Astrocyte of the cerebellum (primary cell): Measurements from ENCODE around the gene PTH2.

Source experiments
- DNase-seq: peaks from one replicate; pipeline ENCODE4 v3.0.0-alpha.2; 2011; ENCODE audit warnings: low read depth
- H3K4me3 ChIP-seq: 2 replicates; pipeline ENCODE4 v1.5.1; 2011; ENCODE audit warnings: mild to moderate bottlenecking, low read depth, low read length, moderate library complexity
- in situ Hi-C: cut with HindIII; loops from 2 replicates; pipeline ENCODE4 v1.10.0; 2017; ENCODE audit warnings: low sequenced_read_pairs
- TF ChIP-seq, protein P1 (sequence below): IDR thresholded peaks from 2 replicates; pipeline ENCODE4 v1.5.1; 2012; ENCODE audit warnings: low read length, low read depth, moderate library complexity, mild to moderate bottlenecking; ENCODE audit errors: missing control alignments

Gene PTH2

DNA sequence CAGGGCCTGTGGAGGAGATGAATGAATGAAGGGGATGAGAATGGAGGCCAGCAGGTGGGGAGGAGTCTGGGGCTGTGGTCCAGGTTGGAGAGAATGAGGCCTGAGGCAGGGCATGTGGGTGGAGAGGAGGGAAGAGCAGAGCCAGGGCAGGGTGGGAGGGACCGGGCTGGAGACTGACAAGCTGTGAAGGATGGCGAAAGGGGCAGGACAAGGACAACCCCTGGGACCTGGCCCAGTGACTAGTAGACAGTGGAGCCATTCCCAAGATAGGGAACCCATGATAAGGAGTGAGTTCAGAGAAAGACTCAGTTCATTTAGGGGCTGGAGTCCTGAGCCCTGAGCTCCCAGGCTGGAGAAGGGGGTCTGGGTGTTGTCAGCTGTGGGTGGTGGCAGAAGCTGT is 3.0 kb downstream of the PTH2 start:
- H3K4me3 ChIP-seq: no peak overlapping the region
- TF ChIP-seq, protein P1, sequence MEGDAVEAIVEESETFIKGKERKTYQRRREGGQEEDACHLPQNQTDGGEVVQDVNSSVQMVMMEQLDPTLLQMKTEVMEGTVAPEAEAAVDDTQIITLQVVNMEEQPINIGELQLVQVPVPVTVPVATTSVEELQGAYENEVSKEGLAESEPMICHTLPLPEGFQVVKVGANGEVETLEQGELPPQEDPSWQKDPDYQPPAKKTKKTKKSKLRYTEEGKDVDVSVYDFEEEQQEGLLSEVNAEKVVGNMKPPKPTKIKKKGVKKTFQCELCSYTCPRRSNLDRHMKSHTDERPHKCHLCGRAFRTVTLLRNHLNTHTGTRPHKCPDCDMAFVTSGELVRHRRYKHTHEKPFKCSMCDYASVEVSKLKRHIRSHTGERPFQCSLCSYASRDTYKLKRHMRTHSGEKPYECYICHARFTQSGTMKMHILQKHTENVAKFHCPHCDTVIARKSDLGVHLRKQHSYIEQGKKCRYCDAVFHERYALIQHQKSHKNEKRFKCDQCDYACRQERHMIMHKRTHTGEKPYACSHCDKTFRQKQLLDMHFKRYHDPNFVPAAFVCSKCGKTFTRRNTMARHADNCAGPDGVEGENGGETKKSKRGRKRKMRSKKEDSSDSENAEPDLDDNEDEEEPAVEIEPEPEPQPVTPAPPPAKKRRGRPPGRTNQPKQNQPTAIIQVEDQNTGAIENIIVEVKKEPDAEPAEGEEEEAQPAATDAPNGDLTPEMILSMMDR: no peak
- DNase-seq: no peak
- in situ Hi-C loops: no loop called here

DNA sequence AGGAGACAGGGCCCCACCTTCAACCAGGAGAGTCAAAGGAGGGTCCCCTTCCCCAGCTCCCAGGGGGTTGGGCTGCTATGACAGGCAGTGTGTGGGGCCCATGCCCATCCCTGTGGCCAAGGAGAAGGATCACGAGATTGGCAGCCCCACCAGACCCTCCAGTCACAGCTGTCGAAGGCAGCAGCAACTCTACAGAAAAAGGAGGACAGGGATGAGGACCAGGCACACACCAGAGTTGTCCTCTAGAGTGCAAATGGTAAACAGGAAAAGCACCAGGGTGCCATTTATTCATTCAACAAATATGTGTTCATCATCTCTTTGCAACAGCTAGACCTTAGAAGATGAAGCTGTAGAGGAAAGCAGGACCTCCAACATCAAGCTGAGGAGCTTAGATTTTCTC is 4.1 kb downstream of the PTH2 start:
- in situ Hi-C loops: no loop called here
- TF ChIP-seq, protein P1: no peak
- H3K4me3 ChIP-seq: no peak overlapping the region
- no peak for DNase-seq

DNA sequence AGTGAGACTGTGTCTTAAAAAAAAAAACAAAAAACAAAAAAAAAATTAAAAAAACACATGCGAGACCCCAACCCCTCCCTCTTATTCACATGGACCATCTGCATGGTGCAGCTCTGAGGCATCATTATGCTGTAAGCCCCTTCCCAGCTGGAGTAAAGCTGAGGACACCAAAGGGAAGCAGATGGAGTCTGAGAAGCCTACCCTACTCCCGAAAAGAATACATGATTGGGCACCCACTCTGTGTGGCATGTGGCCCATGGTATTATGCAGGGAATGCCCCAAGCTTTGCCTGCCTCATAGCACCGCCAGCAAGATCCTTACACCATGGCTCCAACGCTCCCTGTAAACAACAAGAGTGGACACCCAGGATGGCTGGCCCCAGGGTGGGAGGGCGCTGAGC is 4.7 kb downstream of the PTH2 start:
- DNase-seq: no peak
- H3K4me3 ChIP-seq: no peak overlapping the region
- in situ Hi-C loops: no loop called here
- TF ChIP-seq, protein P1: no peak

DNA sequence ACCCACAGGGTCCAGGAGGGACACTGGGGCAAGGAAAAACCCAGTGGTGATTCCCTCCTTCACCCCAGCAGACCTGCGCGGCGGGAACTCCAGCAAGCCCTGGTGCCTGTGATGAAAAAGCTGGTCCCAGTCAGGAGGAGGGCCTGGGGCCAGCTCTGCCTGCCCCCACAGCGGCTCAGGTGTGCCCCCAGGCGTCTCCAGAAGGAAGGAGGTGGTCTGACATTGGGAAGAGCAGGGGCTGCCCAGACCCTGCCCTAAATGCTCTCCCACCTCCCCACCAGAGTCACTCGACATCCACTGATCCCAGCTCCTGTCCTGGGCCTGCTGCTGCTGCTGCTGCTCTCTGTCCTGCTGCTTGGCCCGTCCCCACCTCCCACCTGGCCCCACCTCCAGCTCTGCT is 6.2 kb downstream of the PTH2 start:
- no peak for DNase-seq
- in situ Hi-C loops: no loop called here
- H3K4me3 ChIP-seq: no peak overlapping the region
- TF ChIP-seq, protein P1: no peak

DNA sequence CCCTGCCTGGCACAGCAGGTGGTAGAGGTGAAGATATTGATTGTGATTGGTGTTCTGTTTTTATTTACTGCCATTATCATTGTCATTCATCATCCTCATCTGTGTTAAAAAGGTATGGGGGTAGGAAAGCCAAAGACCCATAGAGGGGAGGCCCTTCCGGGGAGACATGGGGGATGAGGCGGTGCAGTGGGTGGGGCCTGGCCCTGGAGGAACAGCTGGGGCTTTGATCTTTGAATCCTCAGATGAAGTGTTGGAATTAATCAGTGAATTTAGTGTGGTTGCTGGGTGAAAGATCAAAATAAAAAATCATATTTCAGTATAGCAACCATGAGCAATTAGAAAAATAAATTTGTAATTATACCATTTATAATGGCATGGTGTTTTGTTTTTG is 7.4 kb downstream of the PTH2 start:
- no peak for DNase-seq
- in situ Hi-C loops: no loop called here
- no peak overlapping the region for H3K4me3 ChIP-seq
- TF ChIP-seq, protein P1: no peak

DNA sequence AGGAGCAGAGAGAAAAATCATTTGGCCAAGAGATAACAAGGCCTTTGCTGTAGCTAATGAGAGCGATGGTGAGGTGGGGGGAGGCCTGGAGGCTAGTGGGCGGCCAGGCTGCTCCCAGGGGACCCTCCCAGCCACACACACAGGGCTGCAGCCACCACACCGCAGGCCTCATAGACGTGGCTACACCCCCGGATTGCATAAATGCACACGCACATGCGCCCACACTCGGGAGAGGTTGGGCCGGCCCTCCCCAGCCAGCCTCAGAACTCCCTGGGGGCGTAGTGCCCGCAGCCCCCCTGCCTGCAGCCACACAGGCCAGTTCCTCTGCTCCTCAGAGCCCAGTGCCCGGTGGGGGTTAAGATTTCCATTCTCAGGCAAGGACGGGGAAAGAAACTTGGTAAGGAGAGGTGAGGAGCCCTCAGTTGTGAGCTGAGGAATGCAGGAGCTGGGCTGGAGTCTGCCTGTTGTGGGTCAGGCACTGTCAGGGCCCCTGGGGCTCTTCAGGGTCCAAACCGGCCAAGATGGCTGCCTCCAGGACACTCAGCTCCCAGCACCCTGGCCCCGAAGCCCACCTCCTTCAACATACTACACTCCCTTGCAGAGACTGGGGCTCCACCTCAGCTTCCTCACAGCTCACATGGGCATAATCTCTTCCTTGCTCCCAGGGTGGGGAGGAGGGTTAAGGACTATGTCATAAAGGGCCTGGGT is 8.0 kb downstream of the PTH2 start:
- H3K4me3 ChIP-seq: no peak overlapping the region
- no peak for DNase-seq
- TF ChIP-seq, protein P1: no peak
- in situ Hi-C loops: no loop called here
